NCI-H128 (cell line): ENCODE data around the gene CYSRT1.

ENCODE experiments used
- DNase-seq: peaks from one replicate; lab custom pipeline; 2025; ENCODE audit not compliant: unreplicated experiment; lab: John Stamatoyannopoulos, UW

CYSRT1 gene

GRCh38 chr9:137189297-137190295 lies 35.4 kb upstream of the CYSRT1 start:
- DNase-seq: no peak

GRCh38 chr9:137190315-137190856 lies 34.6 kb upstream of the CYSRT1 start:
- no peak for DNase-seq

- DNase-seq: no peak
These were observed 33.7 kb upstream of the CYSRT1 start for GRCh38 chr9:137191245-137191644.

GRCh38 chr9:137191691-137192447 lies 33.1 kb upstream of the CYSRT1 start:
- DNase-seq: no peak

GRCh38 chr9:137192448-137192780 lies 32.6 kb upstream of the CYSRT1 start:
- DNase-seq: no peak

GRCh38 chr9:137192859-137193258 lies 32.1 kb upstream of the CYSRT1 start:
- no peak for DNase-seq

- DNase-seq: no peak
These were observed 31.2 kb upstream of the CYSRT1 start for GRCh38 chr9:137193771-137194170.

- no peak for DNase-seq
These were observed 30.6 kb upstream of the CYSRT1 start for GRCh38 chr9:137194388-137194787.

- DNase-seq: no peak
These were observed 30.1 kb upstream of the CYSRT1 start for GRCh38 chr9:137194909-137195308.

GRCh38 chr9:137195525-137196220 lies 29.3 kb upstream of the CYSRT1 start:
- DNase-seq: peak; percentile 74

- DNase-seq: no peak
These were observed 26.7 kb upstream of the CYSRT1 start for GRCh38 chr9:137198051-137198901.

GRCh38 chr9:137198902-137199283 lies 26.1 kb upstream of the CYSRT1 start:
- DNase-seq: no peak

GRCh38 chr9:137199411-137200121 lies 25.4 kb upstream of the CYSRT1 start:
- DNase-seq: no peak

GRCh38 chr9:137200311-137201204 lies 24.4 kb upstream of the CYSRT1 start, which contains the start of gene TPRN:
TSS of gene TPRN (minus strand) at chr9:137200741. CDS start at chr9:137200711, 30 bp downstream.
- peak; percentile 99 for DNase-seq

GRCh38 chr9:137201205-137201868 lies 23.6 kb upstream of the CYSRT1 start:
- DNase-seq: no peak

GRCh38 chr9:137202966-137203365 lies 22.0 kb upstream of the CYSRT1 start:
- DNase-seq: no peak

GRCh38 chr9:137204731-137205125 lies 20.2 kb upstream of the CYSRT1 start:
- DNase-seq: no peak
